ENCODE results near the gene SMYD1.

DNA sequence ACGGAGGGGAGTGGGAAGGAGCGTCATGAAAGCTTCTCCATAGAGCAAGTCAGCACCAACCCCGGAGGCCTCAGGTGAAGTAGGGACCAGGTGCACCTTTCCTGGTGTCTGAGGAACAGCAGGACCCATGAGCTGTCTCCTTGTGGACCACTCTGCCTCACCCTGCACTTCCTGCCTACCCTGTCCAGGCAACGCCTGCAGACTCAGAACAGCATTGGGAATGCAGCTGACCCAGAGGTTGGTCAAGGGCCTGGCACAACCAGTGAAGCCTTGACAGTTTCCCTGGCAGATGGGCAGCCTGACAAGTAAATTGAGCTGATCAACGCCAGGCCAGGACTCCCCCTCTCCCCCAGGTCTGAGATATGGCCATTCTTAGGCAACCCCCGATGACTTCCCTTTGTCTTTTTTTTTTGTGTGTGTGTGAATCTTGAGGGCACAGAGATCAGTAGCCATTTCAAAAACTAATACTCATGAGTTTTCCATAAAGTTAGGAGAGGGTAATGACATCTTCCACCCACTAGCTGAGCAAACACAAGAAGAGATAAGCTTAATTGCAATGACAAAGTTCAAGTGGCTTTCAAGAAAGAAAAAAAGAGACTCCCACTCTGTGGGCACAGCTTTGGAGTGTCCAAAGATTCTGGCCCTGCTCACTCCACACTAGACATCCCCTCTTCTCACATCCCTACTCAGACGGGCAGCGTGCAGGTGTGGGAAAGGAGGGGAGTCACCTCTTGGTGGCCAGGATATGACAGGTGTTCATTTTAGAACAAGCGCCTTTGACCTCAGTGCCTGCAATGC lies 63.8 kb downstream of the SMYD1 start:
- TF ChIP-seq CTCF (IDR thresholded peaks at IDR 0.05) = no peak
- no peak for TF ChIP-seq POLR2AphosphoS5 (IDR thresholded peaks at IDR 0.05)
- no peak for TF ChIP-seq POLR2A (IDR thresholded peaks at IDR 0.05)

Data from stomach (tissue), 4 donors.